CD4-positive, alpha-beta T cell (primary cell): ENCODE data around the gene ARHGEF25. TPM values are rescaled to one million over a fixed set of nuclear protein-coding genes. Genes with fewer than 3 reads are reported as not detected.
A peak's percentile ranks its signal among the peaks of the same experiment; 100 is the strongest.

Source experiments
- ATAC-seq: fragments of 200-7000 bp; cut with Tn5 transposase; one replicate; pipeline ENCODE4 v1.10.0; 2022; ENCODE audit warnings: mild to moderate bottlenecking; ENCODE audit not compliant: poor library complexity
- CTCF ChIA-PET: fragments of 350-600 bp; sonication (Branson Sonifier 250); formaldehyde crosslinking; loops from one replicate; lab custom pipeline; 2021; ENCODE audit warnings: antibody characterized with exemption, inconsistent platforms; lab: Charles Lee
- POLR2A ChIA-PET: fragments of 350-600 bp; sonication (Branson Sonifier 250); formaldehyde crosslinking; loops from one replicate; lab custom pipeline; 2021; ENCODE audit warnings: antibody characterized with exemption, inconsistent platforms; lab: Charles Lee
- DNase-seq, 14 experiments: peaks; one replicate each; pipeline ENCODE4 v3.0.0-alpha.2; 2013 to 2020; ENCODE audit warnings: mixed read lengths in 2 of 14
- H3K27ac ChIP-seq, 2 donors: one replicate each; pipeline versions ENCODE4 v1.5.1 to v1.7.0; 2013; ENCODE audit warnings: low read length in 2 of 2, low read depth in 1 of 2, mild to moderate bottlenecking in 1 of 2
- H3K27me3 ChIP-seq, 2 experiments: 1 replicate in 1 of 2; 2 replicates in 1 of 2; pipeline versions ENCODE4 v1.6.1 to v1.7.0; 2013; ENCODE audit warnings: low read length in 2 of 2, control low read depth in 1 of 2, mild to moderate bottlenecking in 1 of 2, moderate library complexity in 1 of 2; ENCODE audit not compliant: insufficient read depth in 2 of 2, control insufficient read depth in 1 of 2
- H3K36me3 ChIP-seq: one replicate; pipeline ENCODE4 v1.6.1; 2013; ENCODE audit warnings: low read length, control low read depth; ENCODE audit not compliant: insufficient read depth
- H3K4me1 ChIP-seq: one replicate; pipeline ENCODE4 v1.6.1; 2013; ENCODE audit warnings: low read length, control low read depth; ENCODE audit not compliant: insufficient read depth
- H3K4me3 ChIP-seq: one replicate; pipeline ENCODE4 v1.5.1; 2013; ENCODE audit warnings: mild to moderate bottlenecking, low read length, moderate library complexity
- H3K9me3 ChIP-seq, 2 experiments: 1 replicate in 1 of 2; 2 replicates in 1 of 2; pipeline versions ENCODE4 v1.6.1 to v1.7.0; 2013; ENCODE audit warnings: low read length in 2 of 2, mild to moderate bottlenecking in 2 of 2, control low read depth in 1 of 2, moderate library complexity in 1 of 2; ENCODE audit not compliant: control insufficient read depth in 1 of 2, insufficient read depth in 1 of 2
- H3K27ac Mint-ChIP-seq: one replicate; pipeline ENCODE4 v1.8.0; 2020; ENCODE audit warnings: mixed read lengths
- H3K27me3 Mint-ChIP-seq: one replicate; pipeline ENCODE4 v1.8.0; 2021; ENCODE audit warnings: mixed read lengths
- H3K36me3 Mint-ChIP-seq: one replicate; pipeline ENCODE4 v1.8.0; 2021; ENCODE audit warnings: low read depth, mixed read lengths
- H3K4me1 Mint-ChIP-seq: one replicate; pipeline ENCODE4 v1.8.0; 2021; ENCODE audit warnings: low read depth, mixed read lengths
- H3K4me3 Mint-ChIP-seq: one replicate; pipeline ENCODE4 v1.8.0; 2020; ENCODE audit warnings: mild to moderate bottlenecking, mixed read lengths
- H3K9me3 Mint-ChIP-seq: one replicate; pipeline ENCODE4 v1.8.0; 2020; ENCODE audit warnings: mixed read lengths
- CTCF ChIP-seq: fragments of 200-600 bp; IDR thresholded peaks from one replicate; pipeline ENCODE4 v1.8.0; 2022; ENCODE audit warnings: antibody characterized with exemption, mild to moderate bottlenecking
- intact Hi-C, 2 experiments: fragments of 100-400 bp; cut with DNase I in 1 of 2; cut with micrococcal nuclease in 1 of 2; formaldehyde crosslinking; loops; one replicate each; pipeline versions ENCODE4 v1.15.1 to v1.9.0; 2023 to 2025; cut with DNase I, micrococcal nuclease
- total RNA-seq, 174 experiments: library from RNA in 2 of 174; stranded (reverse) in 2 of 174; gene quantifications; one replicate each; pipeline ENCODE4 v1.2.3 and lab custom pipeline; 2021 to 2026

The ARHGEF25 gene
- total RNA-seq, 2 experiments from 2014 or later, result 0.25 to 0.27 TPM

- DNase-seq (no peak), ATAC-seq (no peak)
- no peak overlapping the region for H3K27ac ChIP-seq
- H3K9me3 ChIP-seq, result peaks cover 0 to 3% of the 10 kb centered on the region in 2 experiments
- ChIA-PET POLR2A (no interaction called here), CTCF (interaction anchor here (2.0 kb wide), 1 partner anchor 11 kb away, joined by 6 read pairs; no protein-coding TSS in a partner anchor)
- H3K4me1 ChIP-seq, result peaks cover 32% of the 10 kb centered on the region
- no peak for TF ChIP-seq CTCF
- peaks cover 8 to 22% of the 10 kb centered on the region in 2 experiments for H3K27me3 ChIP-seq
- H3K4me3 Mint-ChIP-seq, result no peak overlapping the region
- no peak overlapping the region for H3K4me3 ChIP-seq
- H3K36me3 Mint-ChIP-seq, result peaks cover 13% of the 10 kb centered on the region
- peaks cover 32% of the 10 kb centered on the region for H3K4me1 Mint-ChIP-seq
- peaks cover 31% of the 10 kb centered on the region for H3K27me3 Mint-ChIP-seq
- no peaks in the 10 kb centered on the region for H3K36me3 ChIP-seq
- no peak overlapping the region for H3K27ac Mint-ChIP-seq
- intact Hi-C loops, result no loop called here
- H3K9me3 Mint-ChIP-seq, result no peaks in the 10 kb centered on the region
Observed at GRCh38 chr12:57609101-57609780, 2.0 kb upstream of the ARHGEF25 start.

GRCh38 chr12:57609781-57610553 lies 1.3 kb upstream of the ARHGEF25 start:
- Mint-ChIP-seq H3K27me3 (peaks cover 38% of the 10 kb centered on the region), H3K9me3 (no peaks in the 10 kb centered on the region), H3K36me3 (peaks cover 13% of the 10 kb centered on the region), H3K4me1 (peaks cover 26% of the 10 kb centered on the region), H3K27ac (no peak overlapping the region), H3K4me3 (peak overlapping the region; percentile 86)
- Histone ChIP-seq H3K27me3 (peaks cover 12 to 26% of the 10 kb centered on the region in 2 experiments), H3K4me1 (peaks cover 27% of the 10 kb centered on the region), H3K4me3 (peak overlapping the region; percentile 56), H3K36me3 (no peaks in the 10 kb centered on the region), H3K27ac (no peak overlapping the region), H3K9me3 (peaks cover 0 to 3% of the 10 kb centered on the region in 2 experiments)
- ChIA-PET POLR2A (interaction anchor here (0.5 to 0.6 kb wide), 2 partner anchors 195 to 926 kb away, joined by 3 read pairs; no protein-coding TSS in a partner anchor), CTCF (no interaction called here)
- no peak for DNase-seq
- TF ChIP-seq CTCF, result no peak
- ATAC-seq, result no peak
- intact Hi-C loops, result no loop called here

- peaks cover 19% of the 10 kb centered on the region for H3K4me1 Mint-ChIP-seq
- no peak overlapping the region for H3K27ac Mint-ChIP-seq
- H3K4me3 Mint-ChIP-seq, result peak overlapping the region; percentile 86
- Histone ChIP-seq H3K27me3 (peaks cover 12 to 29% of the 10 kb centered on the region in 2 experiments), H3K27ac (no peak overlapping the region), H3K4me1 (peaks cover 20% of the 10 kb centered on the region), H3K4me3 (peak overlapping the region; percentile 56), H3K9me3 (peaks cover 0 to 3% of the 10 kb centered on the region in 2 experiments), H3K36me3 (no peaks in the 10 kb centered on the region)
- intact Hi-C loops, result no loop called here
- POLR2A ChIA-PET, result interaction anchor here (0.5 to 1.2 kb wide), 4 partner anchors 10 to 927 kb away, joined by 3 to 7 read pairs (median 3); partner anchors contain the start of gene PIP4K2C
- H3K27me3 Mint-ChIP-seq, result peaks cover 44% of the 10 kb centered on the region
- peaks cover 8% of the 10 kb centered on the region for H3K36me3 Mint-ChIP-seq
- CTCF ChIA-PET, result no interaction called here
- ATAC-seq (peak; percentile 32), DNase-seq (peak in 2 of 14 experiments; percentile 9 to 31)
- TF ChIP-seq CTCF, result no peak
- no peaks in the 10 kb centered on the region for H3K9me3 Mint-ChIP-seq
Observed at GRCh38 chr12:57610554-57611107, 604 bp upstream of the ARHGEF25 start.
